Transverse colon (tissue), 4 donors: ENCODE results near the gene OR5A2. TPM values are rescaled to one million over a fixed set of nuclear protein-coding genes. Genes with fewer than 3 reads are reported as not detected.

Source experiments
- DNase-seq: peaks from one replicate; pipeline ENCODE4 v3.0.0-alpha.2; 2019
- H3K27ac ChIP-seq, 4 donors: fragments of 200-600 bp; sonication (generic); 2 replicates each; pipeline ENCODE4 v1.5.1; 2016 to 2018; ENCODE audit warnings: inconsistent platforms in 4 of 4
- H3K27me3 ChIP-seq: fragments of 200-600 bp; sonication (generic); 2 replicates; pipeline ENCODE4 v1.5.1; 2017; ENCODE audit warnings: inconsistent platforms
- H3K36me3 ChIP-seq, 4 donors: fragments of 200-600 bp; sonication (generic); 2 replicates each; pipeline ENCODE4 v1.5.1; 2017 to 2019; ENCODE audit warnings: inconsistent platforms in 4 of 4
- H3K4me1 ChIP-seq, 4 donors: fragments of 200-600 bp; sonication (generic); 2 replicates each; pipeline ENCODE4 v1.5.1; 2017 to 2020; ENCODE audit warnings: inconsistent platforms in 4 of 4
- H3K4me3 ChIP-seq, 4 donors: fragments of 200-600 bp; sonication (generic); 1 replicate in 1 of 4; 2 replicates in 3 of 4; pipeline versions ENCODE4 v1.5.1 to v1.6.1; 2017 to 2019; ENCODE audit warnings: inconsistent platforms in 4 of 4
- H3K9me3 ChIP-seq, 2 donors: fragments of 200-600 bp; sonication (generic); 2 replicates each; pipeline ENCODE4 v1.5.1; 2017 to 2019; ENCODE audit warnings: inconsistent platforms in 2 of 2
- EP300 ChIP-seq: sonication (generic); formaldehyde crosslinking; IDR thresholded peaks from one replicate; pipeline ENCODE4 v1.6.1; 2017; ENCODE audit warnings: antibody characterized with exemption, low read depth
- POLR2A ChIP-seq: fragments of 450-650 bp; IDR thresholded peaks from one replicate; pipeline ENCODE4 v1.6.1; 2016; ENCODE audit warnings: antibody characterized with exemption, mild to moderate bottlenecking, moderate library complexity
- POLR2AphosphoS5 ChIP-seq, 3 donors: sonication (generic); formaldehyde crosslinking; IDR thresholded peaks; one replicate each; pipeline ENCODE4 v1.6.1; 2016; ENCODE audit warnings: antibody characterized with exemption in 3 of 3
- WGBS, 2 donors: methylation state at CpG; one replicate each; pipeline ENCODE4 v1.1.5; 2018; ENCODE audit warnings: low coverage in 1 of 2; 5-methylcytosine and 5-hydroxymethylcytosine counted together
- in situ Hi-C, 4 donors: fragments of 200-750 bp; cut with MboI; loops; one replicate each; pipeline versions ENCODE4 v1.15.0 to v1.15.1; 2017; ENCODE audit warnings: low sequenced_read_pairs in 3 of 4, low pct_ligation_motif_present in 1 of 4, low pct_unique_long_range_greater_than_20kb in 1 of 4
- intact Hi-C: fragments of 100-400 bp; cut with DNase I; formaldehyde crosslinking; loops from one replicate; pipeline ENCODE4 v1.15.1; 2023; ENCODE audit warnings: low total_unique reads
- total RNA-seq, 4 donors: library from RNA; depleted of rRNA; stranded (reverse); fragments of >200 nt; gene quantifications; one replicate each; pipeline ENCODE4 v1.1.0, GENCODE V29; 2016
- TF ChIP-seq, protein P1 (sequence below), 5 experiments: fragments of 200-600 bp in 3 of 5; fragments of 450-650 bp in 2 of 5; sonication (generic) in 3 of 5; IDR thresholded peaks; 1 replicate in 2 of 5; 2 replicates in 3 of 5; pipeline ENCODE4 v1.5.1; 2016 to 2017; ENCODE audit warnings: antibody characterized with exemption in 5 of 5, inconsistent platforms in 3 of 5, mild to moderate bottlenecking in 2 of 5, moderate library complexity in 1 of 5

The OR5A2 gene, protein sequence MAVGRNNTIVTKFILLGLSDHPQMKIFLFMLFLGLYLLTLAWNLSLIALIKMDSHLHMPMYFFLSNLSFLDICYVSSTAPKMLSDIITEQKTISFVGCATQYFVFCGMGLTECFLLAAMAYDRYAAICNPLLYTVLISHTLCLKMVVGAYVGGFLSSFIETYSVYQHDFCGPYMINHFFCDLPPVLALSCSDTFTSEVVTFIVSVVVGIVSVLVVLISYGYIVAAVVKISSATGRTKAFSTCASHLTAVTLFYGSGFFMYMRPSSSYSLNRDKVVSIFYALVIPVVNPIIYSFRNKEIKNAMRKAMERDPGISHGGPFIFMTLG
- not detected for total RNA-seq

DNA sequence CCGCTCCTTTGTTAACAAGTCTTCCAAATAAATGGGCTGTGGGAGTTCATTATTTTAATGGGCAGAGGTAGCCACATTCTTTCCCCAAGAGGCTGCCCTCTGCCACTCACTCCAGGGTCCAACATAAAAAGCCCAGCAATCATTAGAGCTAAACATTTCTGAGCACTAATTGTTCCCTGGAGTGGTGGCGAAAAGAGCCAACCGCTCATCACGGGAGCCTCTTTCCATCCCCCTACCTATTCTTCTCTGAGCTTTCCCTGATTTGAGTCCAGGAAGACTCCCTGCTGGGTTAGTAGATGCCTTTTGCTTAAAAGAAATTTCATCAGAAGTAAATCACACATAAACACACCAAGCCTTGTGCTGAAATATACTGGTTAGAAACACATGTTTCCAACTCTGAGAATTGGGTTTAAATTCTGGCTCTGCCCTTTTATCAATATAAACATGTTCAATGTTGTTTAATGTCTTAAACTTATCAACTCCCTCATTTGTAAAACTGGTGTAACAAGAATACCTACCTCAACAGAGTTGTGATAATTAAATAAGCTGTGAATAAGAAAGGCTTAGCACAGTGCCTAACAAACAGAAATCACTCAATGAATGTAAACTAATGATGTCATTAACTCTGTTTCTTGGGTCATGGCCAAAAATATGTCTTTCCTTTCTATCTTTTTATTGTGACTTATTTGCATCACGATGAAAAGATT lies at the start of gene OR5A2:
Gene OR5A2 (minus strand): TSS at position 53 of the 707 bp plus-strand sequence. CDS start 3,460 bp downstream, outside the sequence.
- peaks cover 5% of the 10 kb centered on the region for H3K27me3 ChIP-seq
- DNase-seq, result no peak
- no peaks in the 10 kb centered on the region for H3K4me1 ChIP-seq
- in situ Hi-C loops, result loop anchor here in 1 of 4 donors (25.0 kb wide), 1 partner anchor 264 kb away; the partner anchor contains the start of gene DTX4
- no peak within 1 kb of the TSS for H3K27ac ChIP-seq
- no peak for TF ChIP-seq EP300
- no peak for TF ChIP-seq POLR2A
- TF ChIP-seq, protein P1, sequence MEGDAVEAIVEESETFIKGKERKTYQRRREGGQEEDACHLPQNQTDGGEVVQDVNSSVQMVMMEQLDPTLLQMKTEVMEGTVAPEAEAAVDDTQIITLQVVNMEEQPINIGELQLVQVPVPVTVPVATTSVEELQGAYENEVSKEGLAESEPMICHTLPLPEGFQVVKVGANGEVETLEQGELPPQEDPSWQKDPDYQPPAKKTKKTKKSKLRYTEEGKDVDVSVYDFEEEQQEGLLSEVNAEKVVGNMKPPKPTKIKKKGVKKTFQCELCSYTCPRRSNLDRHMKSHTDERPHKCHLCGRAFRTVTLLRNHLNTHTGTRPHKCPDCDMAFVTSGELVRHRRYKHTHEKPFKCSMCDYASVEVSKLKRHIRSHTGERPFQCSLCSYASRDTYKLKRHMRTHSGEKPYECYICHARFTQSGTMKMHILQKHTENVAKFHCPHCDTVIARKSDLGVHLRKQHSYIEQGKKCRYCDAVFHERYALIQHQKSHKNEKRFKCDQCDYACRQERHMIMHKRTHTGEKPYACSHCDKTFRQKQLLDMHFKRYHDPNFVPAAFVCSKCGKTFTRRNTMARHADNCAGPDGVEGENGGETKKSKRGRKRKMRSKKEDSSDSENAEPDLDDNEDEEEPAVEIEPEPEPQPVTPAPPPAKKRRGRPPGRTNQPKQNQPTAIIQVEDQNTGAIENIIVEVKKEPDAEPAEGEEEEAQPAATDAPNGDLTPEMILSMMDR (IDR thresholded peaks at IDR 0.05), result no peak
- TF ChIP-seq POLR2AphosphoS5 (IDR thresholded peaks at IDR 0.05), result no peak
- no peak within 1 kb of the TSS for H3K4me3 ChIP-seq
- 73 to 85% methylated on average over 5 of the region's 5 CpGs for WGBS, 2 donors
- no peaks in the 10 kb centered on the region for H3K36me3 ChIP-seq
- intact Hi-C loops, result no loop called here
- H3K9me3 ChIP-seq, result no peaks in the 10 kb centered on the region

DNA sequence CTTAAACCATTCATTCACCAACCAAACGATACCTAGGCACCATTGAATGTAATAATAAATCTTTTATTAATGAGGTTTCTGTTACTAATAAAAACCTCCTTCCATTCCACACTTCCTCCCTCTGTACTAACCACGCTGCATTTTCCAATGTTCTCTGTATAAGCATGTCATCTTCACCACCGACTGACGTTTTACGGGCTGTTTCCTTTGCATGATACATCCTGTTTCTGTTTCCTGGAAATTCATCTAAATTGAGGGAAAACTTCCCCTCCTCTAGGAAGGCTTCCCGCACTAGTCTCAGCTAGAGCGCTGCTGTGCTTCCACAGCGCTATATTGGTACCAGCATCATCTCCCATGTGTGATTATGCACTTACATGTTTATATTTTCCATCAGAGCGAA lies 49.0 kb upstream of the OR5A2 start:
- no peak overlapping the region for H3K27ac ChIP-seq
- WGBS, 2 donors, result 38 to 52% methylated on average over 5 to 9 of the region's 9 CpGs
- H3K36me3 ChIP-seq, result no peaks in the 10 kb centered on the region
- no peak for DNase-seq
- in situ Hi-C loops, result no loop called here
- intact Hi-C loops, result no loop called here
- peaks cover 5% of the 10 kb centered on the region for H3K27me3 ChIP-seq
- H3K4me3 ChIP-seq, result no peak overlapping the region
- H3K4me1 ChIP-seq, result no peaks in the 10 kb centered on the region
- TF ChIP-seq POLR2AphosphoS5 (IDR thresholded peaks at IDR 0.05), result no peak
- TF ChIP-seq POLR2A, result no peak
- no peak for TF ChIP-seq EP300
- TF ChIP-seq, protein P1 (IDR thresholded peaks at IDR 0.05), result no peak
- H3K9me3 ChIP-seq, result no peaks in the 10 kb centered on the region

DNA sequence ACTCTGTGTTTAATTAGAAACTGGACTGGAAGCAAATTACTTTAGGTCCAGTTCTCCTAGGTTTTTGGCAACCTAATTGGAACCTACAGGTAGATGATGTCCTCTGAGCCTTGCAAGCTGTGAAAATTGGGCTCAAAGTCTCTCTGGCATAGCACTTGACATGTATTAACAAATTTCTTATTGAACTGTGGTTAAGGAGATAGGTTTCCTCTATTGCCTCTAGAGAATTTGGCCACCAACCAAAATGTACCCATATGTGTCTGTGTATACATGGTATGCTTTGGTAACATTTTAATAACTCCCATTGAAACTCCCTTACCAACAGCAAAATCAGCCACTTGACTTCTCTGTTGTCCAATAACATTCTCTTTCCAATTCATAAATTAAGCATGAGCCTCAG lies 46.8 kb upstream of the OR5A2 start, which contains the start of gene OR4D10:
Gene OR4D10 (plus strand): TSS at position 301 of the 400 bp plus-strand sequence. CDS start 4,115 bp downstream, outside the sequence.
- H3K4me3 ChIP-seq, result no peak within 1 kb of the TSS
- H3K4me1 ChIP-seq, result no peaks in the 10 kb centered on the region
- no peaks in the 10 kb centered on the region for H3K36me3 ChIP-seq
- peaks cover 4% of the 10 kb centered on the region for H3K27me3 ChIP-seq
- no peak for DNase-seq
- TF ChIP-seq POLR2AphosphoS5 (IDR thresholded peaks at IDR 0.05) (no peak), EP300 (no peak), POLR2A (no peak)
- TF ChIP-seq, protein P1 (IDR thresholded peaks at IDR 0.05), result no peak
- H3K27ac ChIP-seq, result no peak within 1 kb of the TSS
- in situ Hi-C loops (no loop called here), intact Hi-C loops (no loop called here)
- no peaks in the 10 kb centered on the region for H3K9me3 ChIP-seq

DNA sequence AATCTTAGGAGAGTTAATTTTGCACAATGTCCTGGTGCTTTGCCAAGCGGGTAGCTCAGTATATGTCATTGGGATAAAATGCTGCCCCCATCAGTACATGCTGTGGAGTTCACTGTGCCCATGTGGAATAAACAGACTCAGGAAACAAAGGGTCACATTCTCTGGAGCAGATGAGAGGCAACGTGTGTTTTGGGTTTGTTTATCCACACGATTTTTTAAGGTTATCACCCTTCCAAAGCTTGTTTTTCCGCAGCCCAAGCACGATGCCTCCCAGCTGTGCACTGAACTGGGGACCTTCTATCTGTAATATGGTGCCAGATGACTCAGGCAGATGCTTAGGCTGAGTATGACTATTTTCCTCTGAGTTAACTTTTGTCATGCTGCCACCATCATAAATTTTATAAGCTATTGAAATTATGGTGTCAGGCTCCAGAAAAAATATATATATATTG lies 37.0 kb upstream of the OR5A2 start:
- 45 to 49% methylated on average over 4 to 5 of the region's 5 CpGs for WGBS, 2 donors
- no peak overlapping the region for H3K27ac ChIP-seq
- TF ChIP-seq POLR2A, result no peak
- TF ChIP-seq, protein P1 (IDR thresholded peaks at IDR 0.05), result no peak
- no peak for TF ChIP-seq POLR2AphosphoS5 (IDR thresholded peaks at IDR 0.05)
- TF ChIP-seq EP300, result no peak
- H3K4me1 ChIP-seq, result no peaks in the 10 kb centered on the region
- no peaks in the 10 kb centered on the region for H3K27me3 ChIP-seq
- in situ Hi-C loops (no loop called here), intact Hi-C loops (no loop called here)
- H3K36me3 ChIP-seq, result no peaks in the 10 kb centered on the region
- H3K4me3 ChIP-seq, result no peak overlapping the region
- DNase-seq, result no peak
- H3K9me3 ChIP-seq, result no peaks in the 10 kb centered on the region
